Chondrocyte (in vitro differentiated cells): ENCODE measurements around the gene SLC45A2. TPM values are rescaled to one million over a fixed set of nuclear protein-coding genes. Genes with fewer than 3 reads are reported as not detected.

Source experiments
- DNase-seq: peaks from one replicate; pipeline ENCODE4 v3.0.0; 2021; ENCODE audit warnings: mixed read lengths, low spot score
- H3K27ac Mint-ChIP-seq: one replicate; pipeline ENCODE4 v1.8.0; 2021; ENCODE audit warnings: mild to moderate bottlenecking, moderate library complexity, mixed read lengths; ENCODE audit not compliant: unreplicated experiment
- H3K27me3 Mint-ChIP-seq: 2 replicates; pipeline ENCODE4 v1.8.0; 2021; ENCODE audit warnings: low read depth, mixed read lengths
- H3K36me3 Mint-ChIP-seq: 2 replicates; pipeline ENCODE4 v1.8.0; 2021; ENCODE audit warnings: low read depth, mixed read lengths
- H3K4me1 Mint-ChIP-seq: 2 replicates; pipeline ENCODE4 v1.8.0; 2021; ENCODE audit warnings: low read depth, mild to moderate bottlenecking, mixed read lengths
- H3K4me3 Mint-ChIP-seq: one replicate; pipeline ENCODE4 v1.8.0; 2021; ENCODE audit warnings: mild to moderate bottlenecking, moderate library complexity, mixed read lengths; ENCODE audit not compliant: unreplicated experiment
- H3K9me3 Mint-ChIP-seq: 2 replicates; pipeline ENCODE4 v1.8.0; 2021; ENCODE audit warnings: low read depth, mixed read lengths
- CTCF ChIP-seq: fragments of 200-600 bp; sonication (generic); IDR thresholded peaks from 2 replicates; pipeline ENCODE4 v1.5.0; 2021; ENCODE audit warnings: antibody characterized with exemption, mild to moderate bottlenecking, moderate library complexity
- total RNA-seq: library from RNA; stranded (reverse); gene quantifications from 3 replicates; pipeline ENCODE4 v1.2.1, GENCODE V29; 2021

SLC45A2 gene
- total RNA-seq, 1 donor from 2014 or later, result 0.12 TPM

- no peak for DNase-seq
Measured at GRCh38 chr5:33905381-33905780, 79.1 kb downstream of the SLC45A2 start.

GRCh38 chr5:33903118-33903517 is 81.4 kb downstream of the SLC45A2 start:
- no peak overlapping the region for H3K27ac Mint-ChIP-seq
- DNase-seq, result no peak
- no peaks in the 10 kb centered on the region for H3K4me1 Mint-ChIP-seq
- peaks cover 31% of the 10 kb centered on the region for H3K9me3 Mint-ChIP-seq
- H3K36me3 Mint-ChIP-seq, result peaks cover 14% of the 10 kb centered on the region
- H3K27me3 Mint-ChIP-seq, result no peaks in the 10 kb centered on the region
- no peak overlapping the region for H3K4me3 Mint-ChIP-seq
- no peak for TF ChIP-seq CTCF

More at GRCh38 chr5:33905381-33905780, 79.1 kb downstream of the SLC45A2 start:
- peaks cover 40% of the 10 kb centered on the region for H3K9me3 Mint-ChIP-seq
- no peak overlapping the region for H3K4me3 Mint-ChIP-seq
- peaks cover 14% of the 10 kb centered on the region for H3K36me3 Mint-ChIP-seq
- no peaks in the 10 kb centered on the region for H3K27me3 Mint-ChIP-seq
- no peak overlapping the region for H3K27ac Mint-ChIP-seq
- TF ChIP-seq CTCF, result no peak
- H3K4me1 Mint-ChIP-seq, result no peaks in the 10 kb centered on the region

GRCh38 chr5:33901156-33901555 is 83.3 kb downstream of the SLC45A2 start:
- Mint-ChIP-seq H3K27ac (no peak overlapping the region), H3K4me3 (no peak overlapping the region), H3K9me3 (peaks cover 14% of the 10 kb centered on the region), H3K4me1 (no peaks in the 10 kb centered on the region), H3K36me3 (peaks cover 5% of the 10 kb centered on the region), H3K27me3 (no peaks in the 10 kb centered on the region)
- no peak for DNase-seq
- no peak for TF ChIP-seq CTCF

Other genes starting within 250 kb of the SLC45A2 start
- 13.1 to 32.9 TPM (median 32.9 TPM) in 3 replicates for gene ADAMTS12, start 92.7 kb downstream of the SLC45A2 start, total RNA-seq
- not detected in 3 replicates for gene RXFP3, start 48.3 kb downstream of the SLC45A2 start, total RNA-seq
- 13.7 to 20.4 TPM (median 15.3 TPM) in 3 replicates for gene AMACR, start 23.4 kb upstream of the SLC45A2 start, total RNA-seq
- 1.5 to 2.6 TPM (median 2.1 TPM) in 3 replicates for gene C1QTNF3, start 58.5 kb upstream of the SLC45A2 start, total RNA-seq